Measurements from ENCODE around the gene CFAP299.

GRCh38 chr4:80694171-80694570, 358.6 kb downstream of the CFAP299 start:
- TF ChIP-seq CTCF (IDR thresholded peaks at IDR 0.05 in 8 of 11, conservative IDR thresholded peaks at IDR 0.05 in 3 of 11) = no peak
- no peak for TF ChIP-seq POLR2A (IDR thresholded peaks at IDR 0.05)
